ENCODE measurements around the gene MS4A1. TPM values are rescaled to one million over a fixed set of nuclear protein-coding genes. Genes with fewer than 3 reads are reported as not detected.
"Not testable (repeated sequence)": the region's sequence is repeated elsewhere in the genome, so short reads cannot be mapped to it uniquely, and the experiment has no call there.

Gene MS4A1
- total RNA-seq, 6 experiments from 2014 or later = 0.12 to 0.78 (median 0.26) TPM; not detected in 1

DNA sequence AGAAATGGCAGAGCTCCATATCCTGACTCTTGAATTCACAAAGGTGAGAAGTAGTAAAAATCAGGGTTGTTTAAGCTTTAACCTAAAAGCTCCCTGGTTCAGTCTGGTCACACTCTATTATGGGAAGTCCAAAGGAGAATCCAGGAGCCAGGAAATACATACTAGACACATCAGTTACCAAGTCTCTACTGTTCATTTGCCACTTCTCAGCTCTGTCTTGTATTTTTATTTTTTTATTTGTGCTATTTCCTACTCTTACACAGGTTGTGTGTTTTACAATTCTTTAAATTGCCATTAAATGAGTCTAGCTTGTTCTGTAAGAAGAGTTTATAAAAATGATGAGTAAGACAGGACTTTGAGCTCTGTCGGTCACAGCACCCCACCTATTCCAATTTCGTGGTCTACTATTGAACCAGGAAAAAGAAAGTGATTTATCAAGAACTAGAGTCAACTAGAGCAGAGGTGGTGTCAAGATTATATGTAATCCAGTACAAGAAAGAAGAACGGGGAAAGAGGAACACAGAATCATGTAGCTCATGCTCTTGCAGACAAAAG lies 46.7 kb downstream of the MS4A1 start:
- no peaks in the 10 kb centered on the region for H3K4me1 ChIP-seq
- intact Hi-C loops (cut with DNase I) = no loop called here
- no peak for ATAC-seq
- no peaks in the 10 kb centered on the region for H3K9me3 ChIP-seq
- H3K4me3 ChIP-seq = no peak overlapping the region
- H3K27ac ChIP-seq = no peak overlapping the region
- no peak for TF ChIP-seq POLR2A (IDR thresholded peaks at IDR 0.05)
- TF ChIP-seq, protein P1, sequence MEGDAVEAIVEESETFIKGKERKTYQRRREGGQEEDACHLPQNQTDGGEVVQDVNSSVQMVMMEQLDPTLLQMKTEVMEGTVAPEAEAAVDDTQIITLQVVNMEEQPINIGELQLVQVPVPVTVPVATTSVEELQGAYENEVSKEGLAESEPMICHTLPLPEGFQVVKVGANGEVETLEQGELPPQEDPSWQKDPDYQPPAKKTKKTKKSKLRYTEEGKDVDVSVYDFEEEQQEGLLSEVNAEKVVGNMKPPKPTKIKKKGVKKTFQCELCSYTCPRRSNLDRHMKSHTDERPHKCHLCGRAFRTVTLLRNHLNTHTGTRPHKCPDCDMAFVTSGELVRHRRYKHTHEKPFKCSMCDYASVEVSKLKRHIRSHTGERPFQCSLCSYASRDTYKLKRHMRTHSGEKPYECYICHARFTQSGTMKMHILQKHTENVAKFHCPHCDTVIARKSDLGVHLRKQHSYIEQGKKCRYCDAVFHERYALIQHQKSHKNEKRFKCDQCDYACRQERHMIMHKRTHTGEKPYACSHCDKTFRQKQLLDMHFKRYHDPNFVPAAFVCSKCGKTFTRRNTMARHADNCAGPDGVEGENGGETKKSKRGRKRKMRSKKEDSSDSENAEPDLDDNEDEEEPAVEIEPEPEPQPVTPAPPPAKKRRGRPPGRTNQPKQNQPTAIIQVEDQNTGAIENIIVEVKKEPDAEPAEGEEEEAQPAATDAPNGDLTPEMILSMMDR (IDR thresholded peaks at IDR 0.05) = no peak
- 33% methylated on average over 3 of the region's 3 CpGs for WGBS (ENCODE audit: insufficient coverage, low coverage, low lambda C conversion rate, missing lambda C conversion rate)
- DNase-seq = no peak
- H3K36me3 ChIP-seq = no peaks in the 10 kb centered on the region
- no peaks in the 10 kb centered on the region for H3K27me3 ChIP-seq

DNA sequence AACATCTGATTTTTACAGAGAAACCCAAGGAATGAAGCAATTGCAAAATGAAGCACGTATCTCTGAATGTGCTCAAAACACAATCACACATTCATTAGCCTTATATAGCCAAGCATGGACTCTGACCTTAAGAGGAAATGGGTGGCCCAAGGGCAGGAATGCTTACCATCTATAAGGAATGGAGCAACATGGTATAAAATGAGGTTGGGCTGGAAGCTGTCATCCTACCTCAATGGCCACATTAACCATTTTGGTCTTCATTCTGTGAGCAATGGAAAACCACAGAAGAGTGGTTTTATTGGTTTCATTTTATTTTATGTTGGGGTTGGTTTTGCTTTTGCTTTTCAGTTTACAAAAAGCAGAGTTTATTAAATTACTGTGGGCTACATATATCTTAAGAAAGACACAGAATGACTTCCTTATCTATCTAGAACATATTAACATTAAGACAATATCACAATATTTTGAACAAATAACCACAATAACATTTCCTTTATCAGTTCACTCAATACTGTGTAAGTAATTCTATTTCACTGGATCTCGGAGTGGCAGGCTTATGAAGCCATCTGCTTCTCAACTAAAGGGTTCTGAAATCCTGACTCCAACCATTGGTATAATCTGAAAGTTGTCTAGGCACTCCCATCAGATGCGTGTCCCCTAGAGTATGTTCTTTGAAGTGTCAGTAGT lies 48.7 kb downstream of the MS4A1 start:
- H3K27ac ChIP-seq = no peak overlapping the region
- DNase-seq (no peak), ATAC-seq (no peak)
- 46% methylated on average over 3 of the region's 3 CpGs for WGBS (ENCODE audit: insufficient coverage, low coverage, low lambda C conversion rate, missing lambda C conversion rate)
- H3K36me3 ChIP-seq = no peaks in the 10 kb centered on the region
- intact Hi-C loops (cut with DNase I) = no loop called here
- no peaks in the 10 kb centered on the region for H3K4me1 ChIP-seq
- H3K27me3 ChIP-seq = no peaks in the 10 kb centered on the region
- TF ChIP-seq, protein P1 (IDR thresholded peaks at IDR 0.05) = no peak
- no peak for TF ChIP-seq POLR2A (IDR thresholded peaks at IDR 0.05)
- no peak overlapping the region for H3K4me3 ChIP-seq
- no peaks in the 10 kb centered on the region for H3K9me3 ChIP-seq

DNA sequence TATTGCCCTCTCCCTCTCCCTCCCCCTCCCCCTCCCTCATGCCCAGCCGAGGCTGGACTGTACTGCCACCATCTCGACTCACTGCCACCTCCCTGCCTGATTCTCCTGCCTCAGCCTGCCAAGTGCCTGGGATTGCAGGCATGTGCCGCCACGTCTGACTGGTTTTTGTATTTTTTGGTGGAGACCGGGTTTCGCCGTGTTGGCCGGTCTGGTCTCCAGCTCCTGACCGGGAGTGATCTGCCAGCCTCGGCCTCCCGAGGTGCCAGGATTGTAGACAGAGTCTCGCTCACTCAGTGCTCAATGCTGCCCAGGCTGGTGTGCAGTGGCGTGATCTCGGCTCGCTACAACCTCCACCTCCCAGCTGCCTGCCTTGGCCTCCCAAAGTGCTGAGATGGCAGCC lies 54.0 kb downstream of the MS4A1 start:
- H3K27me3 ChIP-seq; DNase-seq; ATAC-seq; H3K36me3 ChIP-seq; H3K27ac ChIP-seq; H3K4me3 ChIP-seq; intact Hi-C loops (cut with DNase I); H3K4me1 ChIP-seq; H3K9me3 ChIP-seq: not testable (repeated sequence)
- 78% methylated on average over 7 of the region's 15 CpGs for WGBS (ENCODE audit: insufficient coverage, low coverage, low lambda C conversion rate, missing lambda C conversion rate)

DNA sequence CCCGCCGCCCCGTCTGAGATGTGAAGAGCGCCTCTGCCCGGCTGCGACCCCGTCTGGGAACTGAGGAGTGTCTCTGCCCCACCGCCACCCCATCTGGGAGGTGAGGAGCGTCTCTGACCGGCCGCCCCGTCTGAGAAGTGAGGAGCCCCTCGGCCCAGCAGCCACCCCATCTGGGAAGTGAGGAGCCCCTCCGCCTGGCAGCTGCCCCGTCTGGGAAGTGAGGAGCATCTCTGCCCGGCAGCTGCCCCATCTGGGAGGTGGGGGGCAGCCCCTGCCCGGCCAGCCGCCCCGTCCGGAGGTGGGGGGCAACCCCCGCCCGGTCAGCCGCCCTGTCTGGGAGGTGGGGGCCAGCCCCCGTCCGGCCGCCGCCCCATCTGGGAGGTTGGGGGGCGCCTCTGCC lies 54.6 kb downstream of the MS4A1 start:
- intact Hi-C loops (cut with DNase I); H3K27ac ChIP-seq; H3K9me3 ChIP-seq; H3K4me1 ChIP-seq; H3K4me3 ChIP-seq; H3K36me3 ChIP-seq; DNase-seq; H3K27me3 ChIP-seq; ATAC-seq: not testable (repeated sequence)
- WGBS (ENCODE audit: insufficient coverage, low coverage, low lambda C conversion rate, missing lambda C conversion rate) = no CpG with 5 or more reads among the region's 28 CpGs

DNA sequence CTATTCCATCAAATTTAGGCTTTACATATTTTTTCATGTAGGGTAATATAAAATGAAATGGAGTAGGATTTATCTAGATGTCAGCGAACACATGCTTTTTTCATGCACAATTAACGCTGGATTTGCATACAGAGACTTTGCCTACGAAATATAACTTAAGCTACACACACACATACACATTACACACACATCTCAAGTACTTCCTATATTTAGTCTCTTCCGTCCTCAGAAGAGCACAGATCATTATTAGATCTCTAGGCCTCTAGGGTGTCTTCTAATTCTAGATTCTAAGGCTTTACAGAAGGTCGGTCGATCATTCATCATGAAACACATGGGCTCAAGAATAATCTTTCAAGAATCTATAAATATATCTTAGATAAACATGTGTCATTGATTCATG lies 55.7 kb downstream of the MS4A1 start:
- H3K4me1 ChIP-seq = no peaks in the 10 kb centered on the region
- no peak for DNase-seq
- H3K27ac ChIP-seq = no peak overlapping the region
- no peaks in the 10 kb centered on the region for H3K27me3 ChIP-seq
- 59% methylated on average over 6 of the region's 6 CpGs for WGBS (ENCODE audit: insufficient coverage, low coverage, low lambda C conversion rate, missing lambda C conversion rate)
- no peaks in the 10 kb centered on the region for H3K36me3 ChIP-seq
- TF ChIP-seq, protein P1 (IDR thresholded peaks at IDR 0.05) = no peak
- no peak for TF ChIP-seq POLR2A (IDR thresholded peaks at IDR 0.05)
- intact Hi-C loops (cut with DNase I) = no loop called here
- H3K4me3 ChIP-seq = no peak overlapping the region
- no peaks in the 10 kb centered on the region for H3K9me3 ChIP-seq
- no peak for ATAC-seq

Measured in right lobe of liver (tissue), 6 donors.